ENCODE results near the gene AOPEP. TPM values are rescaled to one million over a fixed set of nuclear protein-coding genes. Genes with fewer than 3 reads are reported as not detected.

AOPEP gene
- total and polyA plus RNA-seq, 8 donors: 73.9 to 407 (median 101) TPM

DNA sequence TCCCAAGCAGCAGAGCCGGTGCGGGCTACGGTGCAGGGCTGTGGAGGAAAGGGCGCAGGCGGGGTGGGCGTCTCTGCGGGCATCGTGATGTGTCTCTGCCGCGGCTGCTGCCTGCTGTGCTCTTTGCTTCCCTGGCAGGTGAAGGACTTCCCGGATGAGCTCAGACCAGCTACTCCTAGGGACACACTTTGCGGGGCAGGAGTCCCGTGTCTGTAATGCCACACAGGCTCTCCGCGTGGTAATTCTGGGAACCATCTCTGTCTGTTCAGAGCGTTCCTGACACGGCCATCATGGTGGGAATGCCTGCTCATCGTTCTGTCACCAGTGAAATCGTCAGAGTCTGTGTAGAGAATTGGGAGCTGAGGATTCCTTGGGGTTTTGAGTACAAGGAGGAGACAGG, 355.5 kb downstream of the AOPEP start:
- H3K4me3 ChIP-seq: no peak overlapping the region
- peaks cover 45 to 69% (median 62%) of the 10 kb centered on the region in 4 donors for H3K36me3 ChIP-seq
- WGBS, 5 donors: 76 to 91% (median 83%) methylated on average over 17 to 19 of the region's 19 CpGs
- DNase-seq: peak in 1 of 2 donors; percentile 11
- peak overlapping the region; percentile 5 to 91 (median 79) for H3K27ac ChIP-seq
- H3K27me3 ChIP-seq: no peaks in the 10 kb centered on the region
- intact Hi-C loops (cut with DNase I; ENCODE audit: low total_unique reads): no loop called here
- TF ChIP-seq, protein P1, sequence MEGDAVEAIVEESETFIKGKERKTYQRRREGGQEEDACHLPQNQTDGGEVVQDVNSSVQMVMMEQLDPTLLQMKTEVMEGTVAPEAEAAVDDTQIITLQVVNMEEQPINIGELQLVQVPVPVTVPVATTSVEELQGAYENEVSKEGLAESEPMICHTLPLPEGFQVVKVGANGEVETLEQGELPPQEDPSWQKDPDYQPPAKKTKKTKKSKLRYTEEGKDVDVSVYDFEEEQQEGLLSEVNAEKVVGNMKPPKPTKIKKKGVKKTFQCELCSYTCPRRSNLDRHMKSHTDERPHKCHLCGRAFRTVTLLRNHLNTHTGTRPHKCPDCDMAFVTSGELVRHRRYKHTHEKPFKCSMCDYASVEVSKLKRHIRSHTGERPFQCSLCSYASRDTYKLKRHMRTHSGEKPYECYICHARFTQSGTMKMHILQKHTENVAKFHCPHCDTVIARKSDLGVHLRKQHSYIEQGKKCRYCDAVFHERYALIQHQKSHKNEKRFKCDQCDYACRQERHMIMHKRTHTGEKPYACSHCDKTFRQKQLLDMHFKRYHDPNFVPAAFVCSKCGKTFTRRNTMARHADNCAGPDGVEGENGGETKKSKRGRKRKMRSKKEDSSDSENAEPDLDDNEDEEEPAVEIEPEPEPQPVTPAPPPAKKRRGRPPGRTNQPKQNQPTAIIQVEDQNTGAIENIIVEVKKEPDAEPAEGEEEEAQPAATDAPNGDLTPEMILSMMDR (IDR thresholded peaks at IDR 0.05): no peak
- TF ChIP-seq EP300 (IDR thresholded peaks at IDR 0.05): no peak
- TF ChIP-seq POLR2A (IDR thresholded peaks at IDR 0.05): no peak
- no peak for TF ChIP-seq POLR2AphosphoS5 (IDR thresholded peaks at IDR 0.05)
- no peaks in the 10 kb centered on the region for H3K9me3 ChIP-seq
- H3K4me1 ChIP-seq: peaks cover 57 to 100% (median 76%) of the 10 kb centered on the region in 4 donors

DNA sequence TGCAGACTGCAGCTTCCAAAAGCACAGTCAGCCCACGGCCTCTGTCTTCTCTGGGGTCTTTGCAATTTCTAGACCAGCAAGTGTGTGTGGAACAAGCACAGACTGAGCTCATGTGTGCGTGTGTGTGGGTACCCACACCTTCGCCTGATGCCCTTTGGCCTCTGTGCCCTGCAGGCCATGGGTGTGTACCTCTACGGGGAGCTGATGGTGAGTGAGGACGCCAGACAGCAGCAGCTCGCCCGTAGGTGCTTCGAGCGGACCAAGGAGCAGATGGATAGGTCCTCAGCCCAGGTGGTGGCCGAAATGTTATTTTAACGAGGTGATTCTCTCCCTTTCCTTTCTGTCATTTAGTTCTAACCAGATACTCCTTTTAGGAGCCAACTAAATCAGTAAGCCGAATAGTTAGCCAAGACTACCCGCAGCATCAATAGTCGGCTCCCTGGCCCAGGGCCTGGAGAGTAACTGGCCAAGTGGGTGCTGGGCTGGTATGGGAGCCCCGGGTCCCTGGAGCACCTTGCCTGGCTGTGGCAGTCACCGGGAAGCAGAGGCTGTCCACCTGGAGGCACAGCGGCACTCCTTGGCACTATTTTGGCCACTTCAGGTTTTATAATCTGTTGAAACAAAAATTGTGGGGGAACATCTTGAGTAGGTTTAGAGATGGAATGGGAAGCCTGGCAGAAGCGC, 356.0 kb downstream of the AOPEP start:
- WGBS, 5 donors: 54 to 69% (median 59%) methylated on average over 18 of the region's 18 CpGs
- intact Hi-C loops (cut with DNase I; ENCODE audit: low total_unique reads): no loop called here
- no peaks in the 10 kb centered on the region for H3K27me3 ChIP-seq
- peaks cover 51 to 99% (median 74%) of the 10 kb centered on the region in 4 donors for H3K4me1 ChIP-seq
- H3K36me3 ChIP-seq: peaks cover 45 to 71% (median 62%) of the 10 kb centered on the region in 4 donors
- H3K9me3 ChIP-seq: no peaks in the 10 kb centered on the region
- H3K27ac ChIP-seq: peak overlapping the region; percentile 3 to 91 (median 79)
- peak in 1 of 2 donors; percentile 25 for DNase-seq
- TF ChIP-seq POLR2A (IDR thresholded peaks at IDR 0.05) (no peak), POLR2AphosphoS5 (IDR thresholded peaks at IDR 0.05) (no peak), EP300 (IDR thresholded peaks at IDR 0.05) (no peak)
- TF ChIP-seq, protein P1 (IDR thresholded peaks at IDR 0.05): no peak
- H3K4me3 ChIP-seq: no peak overlapping the region

DNA sequence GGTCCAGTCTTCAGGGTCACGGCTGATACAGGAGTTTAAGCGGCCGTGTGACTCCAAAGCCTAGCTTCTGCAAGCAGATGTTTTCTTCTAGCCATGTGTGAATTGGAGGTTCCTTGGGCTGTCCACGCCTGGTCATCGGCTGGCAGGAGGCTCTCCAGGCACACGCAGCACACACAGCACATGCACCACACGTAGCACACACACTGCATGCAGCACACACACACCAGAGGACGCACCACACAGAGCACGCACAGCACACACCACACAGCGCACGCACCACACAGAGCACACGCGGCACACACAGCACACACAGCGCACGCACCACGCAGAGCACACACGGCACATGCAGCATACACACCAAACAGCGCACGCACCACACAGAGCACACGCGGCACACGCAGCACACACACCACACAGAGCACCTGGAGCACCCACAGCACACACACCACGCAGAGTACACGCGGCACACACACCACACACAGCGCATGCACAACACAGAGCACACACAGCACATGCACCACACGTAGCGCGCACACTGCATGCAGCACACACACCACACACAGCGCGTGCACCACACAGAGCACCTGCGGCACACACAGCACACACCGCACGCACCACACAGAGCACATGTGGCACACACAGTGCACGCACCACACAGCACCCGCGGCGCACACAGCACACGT, 356.7 kb downstream of the AOPEP start:
- Histone ChIP-seq H3K27ac (peak overlapping the region; percentile 13 to 91 (median 82)), H3K9me3 (no peaks in the 10 kb centered on the region), H3K27me3 (no peaks in the 10 kb centered on the region), H3K36me3 (peaks cover 45 to 74% (median 62%) of the 10 kb centered on the region in 4 donors), H3K4me1 (peaks cover 46 to 99% (median 74%) of the 10 kb centered on the region in 4 donors), H3K4me3 (no peak overlapping the region)
- TF ChIP-seq POLR2A (IDR thresholded peaks at IDR 0.05) (no peak), POLR2AphosphoS5 (IDR thresholded peaks at IDR 0.05) (no peak), EP300 (IDR thresholded peaks at IDR 0.05) (no peak)
- TF ChIP-seq, protein P1 (IDR thresholded peaks at IDR 0.05): no peak
- intact Hi-C loops (cut with DNase I; ENCODE audit: low total_unique reads): no loop called here
- 81 to 92% (median 90%) methylated on average over 35 to 39 of the region's 39 CpGs for WGBS, 5 donors
- DNase-seq: no peak

DNA sequence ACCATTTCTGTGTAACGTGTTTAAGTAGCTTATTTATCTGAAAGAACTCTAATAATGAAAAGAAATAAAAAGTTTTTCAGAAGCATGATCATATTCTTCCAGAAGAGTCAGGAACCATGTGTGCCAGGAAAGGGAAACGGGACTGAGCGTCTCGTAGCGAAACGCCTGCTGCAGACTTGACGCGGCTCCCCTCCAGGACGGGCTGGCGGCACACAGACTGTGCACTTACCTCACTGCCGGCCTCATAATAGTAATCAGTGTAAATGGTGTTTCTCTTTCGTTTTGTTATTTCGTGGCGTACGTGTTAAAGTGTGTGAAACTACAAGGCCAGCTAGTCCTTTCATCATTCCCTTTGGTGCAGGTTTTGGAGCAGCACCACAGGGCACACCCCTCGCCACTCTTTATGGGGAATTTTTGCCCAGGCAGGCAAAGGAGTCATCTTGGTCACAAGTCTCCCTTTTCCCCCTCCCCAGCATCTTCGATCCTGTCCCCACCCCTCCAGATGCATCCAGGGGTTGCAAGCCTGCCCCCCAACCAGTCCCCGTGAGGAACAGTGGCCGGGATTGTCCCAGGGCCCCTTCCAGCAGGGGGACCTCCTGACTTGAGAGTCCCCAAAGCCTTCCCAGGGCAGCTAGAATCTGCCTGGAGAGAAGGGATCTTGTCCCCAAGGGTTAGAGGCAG, 357.9 kb downstream of the AOPEP start:
- H3K9me3 ChIP-seq: no peaks in the 10 kb centered on the region
- DNase-seq: no peak
- intact Hi-C loops (cut with DNase I; ENCODE audit: low total_unique reads): no loop called here
- H3K4me1 ChIP-seq: peaks cover 44 to 99% (median 74%) of the 10 kb centered on the region in 4 donors
- WGBS, 5 donors: 63 to 85% (median 69%) methylated on average over 17 to 19 of the region's 19 CpGs
- no peak overlapping the region for H3K4me3 ChIP-seq
- peak overlapping the region; percentile 22 to 91 (median 82) for H3K27ac ChIP-seq
- TF ChIP-seq POLR2A (IDR thresholded peaks at IDR 0.05): no peak
- peak; percentile 10 to 39 (median 30) for TF ChIP-seq POLR2AphosphoS5 (IDR thresholded peaks at IDR 0.05)
- H3K36me3 ChIP-seq: peaks cover 45 to 86% (median 62%) of the 10 kb centered on the region in 4 donors
- H3K27me3 ChIP-seq: no peaks in the 10 kb centered on the region
